HL-60 (cell line): ENCODE results near the gene LOXL3.

ENCODE experiments used
- CTCF ChIP-seq: IDR thresholded peaks from one replicate; pipeline ENCODE4 v1.5.1; 2011; ENCODE audit warnings: low read length, control low read depth, inconsistent platforms; ENCODE audit not compliant: insufficient read depth
- GABPA ChIP-seq: IDR thresholded peaks from 2 replicates; pipeline ENCODE4 v1.6.1; 2012; ENCODE audit warnings: low read depth
- POLR2AphosphoS5 ChIP-seq: IDR thresholded peaks from 2 replicates; pipeline ENCODE4 v1.6.1; 2012; ENCODE audit warnings: low read depth
- TF ChIP-seq, protein P1 (sequence below): IDR thresholded peaks from 2 replicates; pipeline ENCODE4 v1.6.1; 2012; ENCODE audit warnings: low read depth; ENCODE audit not compliant: insufficient replicate concordance

GRCh38 chr2:74599676-74600075 is 45.9 kb upstream of the LOXL3 start:
- TF ChIP-seq CTCF: no peak
- TF ChIP-seq, protein P1, sequence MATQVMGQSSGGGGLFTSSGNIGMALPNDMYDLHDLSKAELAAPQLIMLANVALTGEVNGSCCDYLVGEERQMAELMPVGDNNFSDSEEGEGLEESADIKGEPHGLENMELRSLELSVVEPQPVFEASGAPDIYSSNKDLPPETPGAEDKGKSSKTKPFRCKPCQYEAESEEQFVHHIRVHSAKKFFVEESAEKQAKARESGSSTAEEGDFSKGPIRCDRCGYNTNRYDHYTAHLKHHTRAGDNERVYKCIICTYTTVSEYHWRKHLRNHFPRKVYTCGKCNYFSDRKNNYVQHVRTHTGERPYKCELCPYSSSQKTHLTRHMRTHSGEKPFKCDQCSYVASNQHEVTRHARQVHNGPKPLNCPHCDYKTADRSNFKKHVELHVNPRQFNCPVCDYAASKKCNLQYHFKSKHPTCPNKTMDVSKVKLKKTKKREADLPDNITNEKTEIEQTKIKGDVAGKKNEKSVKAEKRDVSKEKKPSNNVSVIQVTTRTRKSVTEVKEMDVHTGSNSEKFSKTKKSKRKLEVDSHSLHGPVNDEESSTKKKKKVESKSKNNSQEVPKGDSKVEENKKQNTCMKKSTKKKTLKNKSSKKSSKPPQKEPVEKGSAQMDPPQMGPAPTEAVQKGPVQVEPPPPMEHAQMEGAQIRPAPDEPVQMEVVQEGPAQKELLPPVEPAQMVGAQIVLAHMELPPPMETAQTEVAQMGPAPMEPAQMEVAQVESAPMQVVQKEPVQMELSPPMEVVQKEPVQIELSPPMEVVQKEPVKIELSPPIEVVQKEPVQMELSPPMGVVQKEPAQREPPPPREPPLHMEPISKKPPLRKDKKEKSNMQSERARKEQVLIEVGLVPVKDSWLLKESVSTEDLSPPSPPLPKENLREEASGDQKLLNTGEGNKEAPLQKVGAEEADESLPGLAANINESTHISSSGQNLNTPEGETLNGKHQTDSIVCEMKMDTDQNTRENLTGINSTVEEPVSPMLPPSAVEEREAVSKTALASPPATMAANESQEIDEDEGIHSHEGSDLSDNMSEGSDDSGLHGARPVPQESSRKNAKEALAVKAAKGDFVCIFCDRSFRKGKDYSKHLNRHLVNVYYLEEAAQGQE: no peak
- no peak for TF ChIP-seq GABPA
- TF ChIP-seq POLR2AphosphoS5: no peak
